Lower leg skin (tissue), 3 donors: Measurements from ENCODE around the gene ABL1.

Experiments
- CTCF ChIP-seq, 3 donors: fragments of 450-650 bp; IDR thresholded peaks; one replicate each; pipeline ENCODE4 v1.5.1; 2016; ENCODE audit warnings: antibody characterized with exemption in 3 of 3, mild to moderate bottlenecking in 3 of 3, moderate library complexity in 2 of 3
- POLR2A ChIP-seq, 2 donors: fragments of 450-650 bp; IDR thresholded peaks; one replicate each; pipeline ENCODE4 v1.6.1; 2016 to 2017; ENCODE audit warnings: antibody characterized with exemption in 2 of 2, mild to moderate bottlenecking in 1 of 2, moderate library complexity in 1 of 2

GRCh38 chr9:130923611-130924447 is 88.8 kb downstream of the ABL1 start:
- TF ChIP-seq CTCF (IDR thresholded peaks at IDR 0.05): no peak
- TF ChIP-seq POLR2A (IDR thresholded peaks at IDR 0.05): no peak
